Erythroblast (primary cell): ENCODE measurements around the gene FNDC3A.

Experiments
- GATA1 ChIP-seq: IDR thresholded peaks from 2 replicates; pipeline ENCODE4 v1.6.1; 2011; ENCODE audit warnings: low read depth, mild to moderate bottlenecking, control low read depth, low read length, moderate library complexity
- POLR2A ChIP-seq: IDR thresholded peaks from 2 replicates; pipeline ENCODE4 v1.6.1; 2011; ENCODE audit warnings: mild to moderate bottlenecking, low read length

DNA sequence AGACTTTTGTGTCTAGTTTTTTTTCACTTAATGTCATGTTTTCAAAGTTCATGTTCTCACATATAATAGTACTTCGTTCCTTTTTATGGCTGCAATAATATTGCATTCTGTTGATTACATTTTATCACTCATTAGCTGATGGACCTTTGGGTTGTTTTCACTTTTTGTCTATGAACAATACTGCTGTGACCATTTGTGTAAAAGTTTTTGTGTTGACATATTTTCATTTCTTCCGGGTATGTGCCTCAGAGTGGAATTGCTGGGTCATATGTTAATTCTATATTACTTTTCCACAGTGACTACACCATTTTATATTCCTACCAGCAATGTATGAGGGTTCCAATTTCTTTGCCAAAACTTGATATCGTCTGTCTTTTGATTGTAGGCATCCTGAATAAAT lies 158.6 kb downstream of the FNDC3A start:
- no peak for TF ChIP-seq POLR2A
- TF ChIP-seq GATA1: no peak
